Kidney capillary endothelial cell (primary cell): ENCODE data around the gene AZIN2.
A peak's percentile ranks its signal among the peaks of the same experiment; 100 is the strongest.

ENCODE experiments used
- DNase-seq: peaks from one replicate; pipeline ENCODE4 v3.0.0-alpha.2; 2018; ENCODE audit warnings: low spot score

AZIN2 gene

DNA sequence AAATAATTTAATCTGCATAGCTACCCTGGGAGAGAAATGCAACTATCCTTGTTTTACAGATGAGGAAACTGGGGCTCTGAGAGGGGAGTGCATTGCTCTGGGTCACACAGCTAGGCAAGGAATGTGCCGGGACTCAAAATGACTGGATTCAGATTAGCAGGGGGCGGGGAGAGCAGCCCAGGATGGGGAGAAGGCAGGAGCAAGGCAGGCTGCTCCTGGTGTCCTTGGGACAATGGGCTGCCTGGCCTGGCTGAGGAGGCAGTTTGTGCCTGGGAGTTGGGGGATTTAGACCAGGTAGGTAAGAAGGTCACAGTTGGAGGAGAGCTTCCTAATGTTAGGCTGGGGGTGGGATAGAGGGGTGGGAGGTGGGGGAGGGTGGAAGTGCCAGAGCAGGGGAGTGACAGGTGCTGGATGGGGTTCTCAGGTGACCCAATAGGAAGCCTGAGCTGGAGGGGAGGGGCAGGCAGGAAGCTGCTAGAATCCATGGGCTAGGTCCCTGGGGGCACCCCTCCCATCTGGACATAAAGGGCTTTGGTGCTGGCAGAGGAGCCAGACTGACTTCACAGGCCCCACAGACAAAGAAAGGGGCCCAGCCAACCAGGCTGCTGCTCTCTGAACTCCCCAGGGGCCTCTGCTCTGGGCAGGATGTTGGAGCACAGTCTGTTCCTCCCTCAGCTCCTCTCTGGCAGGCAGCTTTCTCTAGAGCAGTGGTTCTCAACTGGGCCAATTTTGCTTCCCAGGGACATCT is 71.9 kb downstream of the AZIN2 start:
- no peak for DNase-seq

DNA sequence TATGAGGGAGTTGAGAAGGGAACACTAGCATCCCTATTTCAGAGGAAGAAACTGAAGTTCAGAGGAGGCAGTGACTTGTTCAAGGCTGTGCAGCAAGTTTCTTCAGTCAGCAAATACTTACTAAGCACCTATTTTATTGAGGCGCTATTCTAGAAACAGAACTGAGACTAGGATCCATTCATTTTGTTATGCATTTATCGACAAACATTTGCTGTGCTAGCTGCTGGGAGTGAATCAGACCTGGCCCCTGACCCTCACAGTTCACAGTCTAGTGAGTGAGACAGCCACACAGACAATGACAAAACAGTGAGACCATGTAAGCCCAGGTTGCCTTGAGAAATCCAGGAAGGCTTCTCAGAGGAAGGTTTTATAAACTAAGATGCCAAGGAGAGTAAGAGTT is 72.7 kb downstream of the AZIN2 start:
- no peak for DNase-seq

DNA sequence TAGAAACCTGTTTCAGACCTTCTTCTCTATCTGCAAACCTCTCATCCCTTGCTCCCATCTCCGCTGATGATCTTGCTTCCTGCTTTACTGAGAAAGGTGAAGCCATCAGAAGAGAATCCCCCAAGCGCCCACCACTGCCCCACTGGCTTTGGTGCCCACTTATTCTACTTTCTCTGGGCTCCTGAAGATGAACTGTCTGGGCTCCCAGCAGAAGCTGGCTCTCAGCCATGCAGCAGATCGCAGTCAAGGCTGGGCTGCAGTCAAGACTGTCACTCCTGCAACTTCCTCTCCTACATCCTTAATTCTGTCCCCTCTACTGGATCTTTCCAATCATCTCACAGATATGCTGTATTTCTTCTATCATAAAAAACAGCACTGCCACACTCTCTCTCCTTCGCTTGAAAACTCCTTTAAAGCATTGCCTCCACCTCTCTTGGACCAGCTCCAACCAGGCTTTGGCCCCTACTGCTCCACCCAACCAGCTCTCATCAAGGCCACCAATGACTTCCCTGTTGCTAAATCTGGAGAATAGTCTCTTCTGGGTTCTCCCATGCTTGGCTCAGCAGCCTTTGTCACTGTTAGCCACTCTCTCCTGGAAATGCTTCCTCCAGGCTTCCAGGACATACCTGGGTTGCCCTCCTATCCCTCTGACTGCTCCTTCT is 75.1 kb downstream of the AZIN2 start:
- no peak for DNase-seq

DNA sequence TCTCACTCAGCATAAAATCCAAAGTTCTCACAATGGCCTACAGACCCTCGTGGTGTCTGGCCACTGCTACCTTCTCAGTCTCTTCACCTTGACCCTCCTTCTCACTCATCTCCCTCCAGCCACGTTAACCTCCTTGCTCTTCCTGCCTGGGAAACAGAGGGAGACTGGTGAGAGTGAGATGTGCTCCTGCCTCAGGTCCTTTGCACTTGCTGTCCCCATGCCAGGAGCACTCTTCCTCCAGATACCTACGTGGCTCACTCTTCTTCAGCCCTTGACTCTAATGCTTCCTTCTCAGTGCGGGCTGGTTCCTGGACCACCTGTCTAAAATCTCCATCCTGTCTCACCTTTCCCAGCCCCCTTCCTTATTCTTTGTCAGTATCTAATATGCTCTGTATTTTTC is 76.2 kb downstream of the AZIN2 start:
- no peak for DNase-seq

DNA sequence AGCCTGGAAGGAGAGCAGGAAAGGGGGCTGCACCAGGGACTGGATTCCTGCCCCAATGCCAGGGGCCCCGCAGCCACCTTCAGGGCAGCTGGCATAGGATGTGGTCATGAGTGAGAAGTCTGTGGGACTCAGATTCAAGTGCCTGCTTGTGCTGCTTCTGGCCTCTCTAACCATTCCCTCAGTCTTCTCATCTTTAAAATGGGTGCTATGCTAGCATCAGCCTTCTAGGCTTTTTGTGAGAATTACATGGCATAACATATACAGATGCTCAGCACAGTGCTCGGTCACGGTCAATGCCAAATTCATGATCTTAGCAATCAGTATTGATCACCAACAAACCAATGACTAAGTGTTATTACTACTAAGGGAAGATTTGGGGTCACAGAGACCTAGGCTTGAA is 77.4 kb downstream of the AZIN2 start:
- DNase-seq: no peak

DNA sequence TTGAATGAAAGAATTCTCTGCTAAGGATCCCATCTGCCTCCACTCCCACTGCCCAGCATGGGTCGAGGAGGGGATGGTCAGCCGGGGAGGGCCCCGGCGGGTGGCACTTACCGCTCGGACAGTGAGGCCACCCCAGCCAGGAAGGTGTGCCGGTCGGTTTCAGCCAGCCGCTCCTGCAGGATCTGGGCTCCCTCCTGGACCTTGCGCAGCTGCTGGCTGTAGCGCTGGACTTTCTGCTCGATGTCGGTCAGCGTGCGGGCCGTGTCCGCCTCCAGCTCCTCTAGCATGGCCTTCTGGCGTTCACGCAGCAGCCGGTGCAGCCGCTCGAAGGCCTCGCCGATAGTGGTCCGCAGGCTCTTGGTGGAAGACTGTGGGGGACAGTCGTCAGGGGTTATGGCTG is 78.6 kb downstream of the AZIN2 start:
- no peak for DNase-seq

DNA sequence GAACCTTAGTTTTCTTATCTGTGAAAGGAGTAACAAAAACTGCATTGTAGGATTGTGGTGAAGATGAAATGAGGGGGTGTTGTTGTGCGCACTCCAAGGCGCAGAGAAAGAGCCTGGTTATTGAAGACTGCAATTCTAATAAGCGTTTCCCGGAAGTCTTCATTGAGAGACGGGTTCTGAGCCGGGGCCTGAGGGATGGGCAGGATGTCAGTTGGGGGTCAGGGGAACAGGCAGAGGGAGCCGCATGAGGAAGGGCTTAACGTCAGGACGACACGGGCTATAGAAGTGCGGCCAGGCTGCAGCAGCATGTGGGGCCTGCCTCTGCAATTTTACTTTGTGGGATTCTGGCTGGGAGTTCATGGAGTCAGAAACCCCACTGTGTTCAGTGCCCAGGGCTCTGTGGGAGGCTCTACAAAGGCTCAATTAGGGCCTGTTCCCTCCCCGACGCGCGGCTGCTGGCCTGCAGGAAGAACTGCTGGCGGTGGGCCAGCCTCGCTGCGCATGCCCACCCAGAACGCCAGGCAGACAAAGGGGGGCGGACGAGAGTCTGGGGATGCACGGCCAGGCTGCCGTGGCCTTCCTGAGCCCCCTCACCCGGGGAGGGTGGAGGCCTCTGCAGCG is 80.2 kb downstream of the AZIN2 start:
- peak; percentile 32 for DNase-seq

DNA sequence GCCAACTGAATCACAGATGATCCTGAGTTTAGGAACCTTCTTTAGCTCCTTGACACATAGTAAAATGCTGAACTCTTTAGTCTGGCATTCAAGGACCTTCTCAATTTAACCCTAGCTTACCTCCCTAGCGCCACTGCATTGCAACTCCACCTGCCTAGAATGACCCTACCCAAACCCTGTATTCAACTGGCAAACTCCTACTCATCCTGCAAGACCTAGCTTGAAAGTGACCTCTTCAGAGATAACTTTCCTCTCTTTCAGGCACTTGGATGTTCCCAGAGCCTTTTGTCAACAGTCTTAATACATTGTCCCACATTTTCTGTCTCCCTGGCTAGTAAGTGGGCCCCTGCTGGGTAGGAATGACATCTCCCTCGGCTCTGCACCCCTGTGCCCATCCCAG is 81.2 kb downstream of the AZIN2 start:
- no peak for DNase-seq

DNA sequence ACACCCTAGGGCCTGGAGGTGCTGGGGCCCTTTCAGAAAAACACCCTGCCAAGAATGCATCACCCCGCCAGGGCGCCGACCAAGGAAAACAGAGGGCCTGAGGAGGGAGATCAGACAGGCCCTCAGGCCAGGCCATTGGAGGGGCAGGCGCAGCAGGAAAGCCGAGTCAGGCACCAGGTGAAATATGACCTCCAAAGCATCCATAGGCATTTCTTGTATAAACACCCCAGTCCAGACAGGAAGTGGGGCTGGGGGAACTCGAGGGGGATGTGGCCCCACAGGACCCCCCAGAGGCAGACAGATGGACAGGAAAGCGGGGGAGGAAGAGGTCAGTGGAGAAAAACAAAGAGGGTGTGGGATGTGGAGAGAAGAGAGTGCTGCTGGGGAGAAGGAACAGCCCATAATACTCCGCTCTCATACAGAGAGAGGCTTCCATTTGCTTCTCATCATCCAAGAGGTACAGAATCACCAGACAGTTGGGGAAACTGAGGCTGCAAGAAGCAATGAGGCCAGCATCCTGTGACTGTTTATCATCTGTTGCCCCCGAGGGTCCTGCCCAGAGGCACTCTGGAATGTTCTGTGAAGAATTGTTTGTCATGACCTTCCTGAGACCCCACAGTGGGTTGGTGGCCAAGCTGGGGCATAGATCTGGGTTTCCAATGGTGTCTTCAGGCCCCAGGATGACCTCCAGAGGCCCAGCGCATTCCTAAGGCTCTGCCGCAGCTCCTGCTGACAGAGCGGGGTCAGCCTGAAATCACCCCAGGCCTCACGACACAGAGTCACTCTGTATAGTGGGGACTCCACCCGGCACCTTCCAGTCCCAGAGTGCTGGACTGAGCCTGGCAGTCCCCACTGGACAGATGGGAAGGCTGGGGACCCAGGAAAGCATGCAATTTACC is 82.9 kb downstream of the AZIN2 start:
- DNase-seq: no peak

DNA sequence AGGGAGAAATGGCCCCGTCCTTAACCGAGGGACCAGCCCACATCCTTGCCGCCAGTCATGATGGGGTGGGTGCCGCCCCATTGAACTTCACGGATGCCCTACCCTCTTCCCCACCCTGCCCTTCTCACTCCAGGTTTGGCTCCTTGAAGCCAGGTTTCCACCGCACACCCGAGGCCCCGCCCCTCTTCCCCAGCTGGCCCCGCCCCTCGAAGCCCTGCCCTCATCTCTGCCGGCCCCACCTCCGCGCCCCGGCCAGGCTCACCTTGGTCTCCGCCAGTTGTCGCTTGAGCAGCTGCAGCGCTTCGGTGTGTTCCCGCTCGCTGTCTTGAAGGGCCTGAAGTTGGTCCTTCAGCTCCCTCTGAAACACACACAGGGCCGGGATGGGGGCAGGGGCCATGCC is 84.3 kb downstream of the AZIN2 start:
- no peak for DNase-seq

DNA sequence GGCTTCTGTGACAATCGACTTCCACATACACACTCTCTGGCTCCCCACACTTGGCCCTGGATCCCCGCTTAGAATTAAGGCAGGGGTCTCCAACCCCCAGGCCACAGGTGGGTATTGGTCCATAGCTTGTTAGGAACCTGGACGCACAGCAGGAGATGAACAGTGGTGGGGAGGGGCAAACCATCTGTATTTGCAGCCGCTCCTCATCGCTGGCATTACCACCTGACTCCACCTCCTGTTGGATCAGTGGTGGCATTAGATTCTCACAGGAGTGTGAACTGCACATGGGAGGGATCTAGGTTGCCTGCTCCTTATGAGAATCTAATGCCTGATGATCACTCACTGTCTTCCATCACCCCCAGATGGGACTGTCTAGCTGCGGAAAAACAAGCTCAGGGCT is 84.9 kb downstream of the AZIN2 start:
- no peak for DNase-seq

DNA sequence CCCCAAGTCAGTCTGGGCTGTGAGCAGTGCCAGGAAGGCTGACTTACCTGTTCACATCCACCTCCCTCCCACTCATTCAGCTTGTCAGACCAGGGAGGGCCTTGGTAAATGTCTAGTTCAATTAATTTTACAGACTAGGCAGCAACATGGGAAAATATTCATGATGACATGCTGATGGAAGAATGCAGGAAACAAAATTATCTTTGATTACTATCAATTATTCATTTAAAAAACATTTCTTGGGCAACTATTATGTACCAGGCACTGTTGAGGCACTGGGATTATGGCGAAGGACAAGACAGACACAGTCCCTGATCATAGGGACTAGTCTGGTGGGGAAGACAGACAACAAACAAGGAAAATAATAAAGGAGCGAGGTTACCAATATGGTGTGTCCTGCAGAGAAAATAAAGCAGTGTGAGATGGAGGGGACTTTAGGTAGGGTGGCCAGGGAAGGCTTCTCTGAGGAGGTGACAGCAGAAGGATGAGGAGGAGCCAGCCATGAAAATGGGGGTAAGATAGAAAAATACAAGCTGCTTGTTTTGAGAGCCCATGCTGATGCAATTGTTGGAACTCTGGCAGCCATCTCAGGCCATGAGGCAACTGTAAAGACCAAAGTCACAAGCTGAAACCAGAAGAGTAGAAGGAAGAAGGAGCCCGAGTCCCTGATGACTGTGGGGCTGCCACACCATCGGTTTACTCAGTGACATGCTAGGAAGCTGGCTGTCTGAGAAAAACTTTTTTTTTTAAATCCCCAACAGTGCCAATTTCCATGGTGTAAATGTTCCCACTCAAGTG is 86.9 kb downstream of the AZIN2 start:
- no peak for DNase-seq

DNA sequence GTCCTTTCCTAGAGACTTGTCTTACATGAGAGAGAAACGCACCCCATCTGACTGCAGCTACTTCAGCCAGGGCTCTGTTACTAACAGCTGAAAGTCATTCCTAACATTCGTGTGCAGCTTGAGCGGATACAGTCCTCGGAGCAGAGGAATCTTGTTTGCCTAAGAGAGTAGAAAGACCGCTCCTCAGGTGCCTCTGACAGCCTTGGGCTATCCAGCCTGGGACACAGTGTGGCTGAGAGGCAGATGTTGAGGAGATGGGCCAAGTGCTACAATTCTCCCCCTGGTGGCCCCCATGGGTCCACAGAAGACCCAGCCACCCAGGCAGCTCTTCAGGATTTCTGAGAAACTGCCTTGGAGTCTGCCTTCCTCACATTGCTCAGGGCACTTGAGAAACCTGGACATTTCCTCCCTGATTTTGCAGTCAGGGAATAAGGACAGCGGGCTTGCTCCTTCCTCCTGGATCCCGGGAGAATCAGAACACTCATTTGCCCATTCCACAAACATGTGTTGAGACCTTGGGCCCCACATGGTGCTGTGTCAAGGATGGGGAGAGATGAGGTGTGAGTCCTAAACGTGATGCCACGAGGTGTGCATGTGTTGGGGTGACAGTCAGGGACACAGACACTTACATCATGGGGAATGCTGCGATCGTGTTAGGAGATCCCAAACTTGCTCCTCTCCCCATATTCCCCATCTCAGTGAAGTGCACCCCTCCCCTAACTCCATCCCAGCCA is 87.8 kb downstream of the AZIN2 start:
- DNase-seq: no peak

DNA sequence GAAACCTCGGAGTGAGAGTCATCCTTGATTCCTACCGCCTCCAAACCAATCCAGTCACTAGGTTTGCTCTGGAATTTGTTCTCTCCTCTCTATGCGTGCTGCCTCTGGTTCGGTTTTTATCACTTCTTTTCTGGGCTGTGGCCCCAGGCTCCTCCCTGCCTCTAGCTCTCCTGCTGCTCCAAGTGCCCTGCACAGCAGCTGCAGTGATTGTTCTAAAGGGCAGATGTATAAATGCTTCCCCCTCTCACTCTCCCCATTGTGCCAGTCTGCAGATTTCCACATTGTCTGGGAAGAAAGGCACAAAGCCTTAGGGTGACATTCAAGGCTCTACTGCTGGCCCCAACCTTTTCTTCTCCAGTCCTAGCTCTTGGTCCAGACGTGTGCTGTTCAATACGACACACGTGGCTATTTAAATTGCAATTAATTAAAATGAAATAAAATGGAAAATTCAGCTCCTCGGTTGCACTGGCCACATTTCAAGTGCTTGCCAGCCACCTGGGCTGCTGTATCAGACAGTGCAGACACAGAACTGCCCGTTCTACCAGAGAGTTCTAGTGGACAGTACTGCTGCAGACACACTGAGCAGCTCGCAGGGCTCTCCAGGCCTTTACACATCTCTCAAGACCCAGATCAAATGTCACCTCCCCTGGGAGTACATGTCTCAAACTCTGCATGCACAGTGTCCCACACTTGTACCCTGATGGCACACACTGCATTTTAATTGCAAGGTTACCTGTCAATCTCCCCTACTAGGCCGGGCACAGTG is 88.5 kb downstream of the AZIN2 start:
- DNase-seq: no peak
